NK-92 treated with Interleukin-12 subunit alpha and Interleukin-12 subunit beta, amount 100 ng/mL, for 24 hours (cell line): ENCODE data around the gene RAB3GAP1.
"Not testable (repeated sequence)": the region's sequence is repeated elsewhere in the genome, so short reads cannot be mapped to it uniquely, and the experiment has no call there.

Experiments used
- DNase-seq: peaks from one replicate; lab custom pipeline; 2025; lab: John Stamatoyannopoulos, UW

Gene RAB3GAP1

DNA sequence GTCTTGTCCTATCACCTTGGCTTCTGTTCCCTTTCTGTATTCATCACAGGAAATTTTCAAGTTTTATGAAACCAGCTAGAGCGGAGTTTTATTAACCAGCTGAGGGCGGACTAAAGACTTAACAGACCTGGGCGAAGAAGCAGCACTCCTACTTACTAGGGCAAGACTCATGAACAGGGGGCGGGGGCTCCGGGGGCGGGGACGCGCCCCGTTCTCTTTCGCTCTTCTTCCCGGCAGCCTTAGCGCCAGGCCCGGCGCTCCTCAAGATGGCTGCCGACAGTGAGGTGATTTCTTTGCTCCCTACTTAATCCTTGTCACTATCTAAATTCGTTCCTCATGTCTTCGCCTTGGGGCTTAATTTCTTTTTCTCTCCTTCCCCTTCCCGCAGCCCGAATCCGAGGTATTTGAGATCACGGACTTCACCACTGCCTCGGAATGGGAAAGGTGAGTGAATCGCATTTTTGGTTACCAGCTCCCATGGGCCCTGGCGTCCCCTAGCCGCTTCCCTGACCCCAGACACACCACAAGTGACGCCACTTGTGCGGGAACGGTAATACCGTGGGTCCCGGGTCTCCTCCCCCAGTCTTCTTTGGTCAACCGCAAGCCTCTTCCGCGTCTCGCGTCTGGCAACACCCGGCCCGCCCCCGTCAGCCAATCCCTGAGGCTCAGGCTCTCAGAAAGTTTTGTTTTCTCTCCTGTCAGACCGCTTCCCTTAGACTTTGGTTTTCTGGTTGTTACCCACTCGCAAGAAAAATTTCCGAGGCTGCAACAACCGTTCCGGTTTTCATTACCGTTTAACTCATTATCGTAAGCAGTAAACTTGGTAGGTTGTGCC is at the start of gene RAB3GAP1:
RAB3GAP1 (plus strand) TSS at position 251 of the 835 bp plus-strand sequence; CDS start at position 267, 16 bp downstream.
- peak; percentile 86 for DNase-seq

- DNase-seq, result no peak
Measured at GRCh38 chr2:135002836-135003235, 49.3 kb upstream of the RAB3GAP1 start.

- peak; percentile 34 for DNase-seq
Measured at GRCh38 chr2:135004005-135004746, 47.9 kb upstream of the RAB3GAP1 start.

DNA sequence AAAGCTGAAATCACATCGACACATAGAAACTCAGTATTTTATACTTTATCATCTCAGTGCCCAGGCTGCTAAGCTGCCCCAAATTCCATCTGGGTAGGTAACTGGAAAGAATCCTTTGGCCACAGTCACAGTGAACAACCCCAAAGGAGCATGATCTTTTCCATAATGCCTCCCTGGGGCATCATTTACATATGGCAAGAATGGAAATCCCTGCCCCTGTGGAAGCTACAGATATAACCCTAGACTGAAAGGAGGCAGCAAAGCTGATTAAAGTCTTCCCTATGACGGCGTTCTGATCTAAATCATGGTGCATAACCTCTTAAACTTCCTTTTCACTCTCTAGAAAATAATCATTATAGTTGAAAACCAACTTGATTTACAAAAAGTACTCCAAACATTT is 46.3 kb upstream of the RAB3GAP1 start:
- DNase-seq, result no peak

GRCh38 chr2:135009339-135009738 is 42.8 kb upstream of the RAB3GAP1 start:
- DNase-seq, result no peak

GRCh38 chr2:135010200-135010942 is 41.7 kb upstream of the RAB3GAP1 start:
- DNase-seq, result no peak

DNA sequence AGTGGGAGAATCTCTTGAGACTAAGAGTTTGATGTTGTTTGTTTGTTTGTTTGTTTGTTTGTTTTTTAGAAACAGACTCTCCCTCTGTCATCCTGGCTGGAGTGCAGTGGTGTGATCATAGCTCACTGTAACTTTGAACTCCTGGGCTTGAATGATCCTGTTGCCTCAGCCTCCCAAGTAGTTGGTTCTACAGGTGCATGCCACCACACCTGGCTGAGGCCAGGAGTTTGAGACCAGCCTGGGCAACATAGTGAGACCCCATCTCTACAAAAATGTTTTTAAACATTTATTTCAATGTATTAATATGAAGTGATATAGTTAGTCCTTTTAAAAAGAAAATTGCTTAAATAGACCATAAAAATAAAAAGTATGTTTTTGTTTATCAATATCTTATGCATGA is 40.5 kb upstream of the RAB3GAP1 start:
- no peak for DNase-seq

GRCh38 chr2:135021618-135022017 is 30.5 kb upstream of the RAB3GAP1 start:
- no peak for DNase-seq

GRCh38 chr2:135022952-135023880 is 28.9 kb upstream of the RAB3GAP1 start:
- no peak for DNase-seq

DNA sequence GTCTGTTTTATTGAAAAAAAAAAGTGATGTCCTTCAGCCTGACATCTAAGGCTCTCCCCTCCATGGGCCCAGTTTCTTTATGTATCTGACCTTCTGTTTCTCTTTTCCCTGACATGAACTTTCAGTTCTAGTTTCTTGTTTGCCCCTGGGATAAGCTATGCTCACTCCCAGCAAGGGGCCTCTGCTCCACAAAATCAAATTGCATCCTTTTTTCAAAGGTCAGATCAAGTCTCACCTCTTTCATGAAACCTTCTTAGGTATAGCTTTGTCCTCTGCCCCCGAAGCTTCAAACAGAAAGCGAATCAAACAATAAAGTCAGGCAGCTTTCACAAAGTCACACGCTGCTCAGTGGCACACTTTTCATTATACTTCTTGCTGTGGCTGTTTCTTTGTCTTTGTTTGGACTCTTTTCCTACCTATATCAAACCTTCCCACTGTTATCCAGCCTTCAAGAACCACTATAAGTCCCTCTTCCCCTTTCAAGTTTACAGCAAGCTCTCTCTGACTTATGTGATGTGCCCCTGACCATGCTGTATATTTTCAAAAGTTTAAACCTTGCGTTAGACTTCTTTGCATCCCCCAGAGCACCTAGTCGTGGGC is 28.1 kb upstream of the RAB3GAP1 start:
- no peak for DNase-seq

- DNase-seq, result no peak
Measured at GRCh38 chr2:135029481-135030134, 22.5 kb upstream of the RAB3GAP1 start.

DNA sequence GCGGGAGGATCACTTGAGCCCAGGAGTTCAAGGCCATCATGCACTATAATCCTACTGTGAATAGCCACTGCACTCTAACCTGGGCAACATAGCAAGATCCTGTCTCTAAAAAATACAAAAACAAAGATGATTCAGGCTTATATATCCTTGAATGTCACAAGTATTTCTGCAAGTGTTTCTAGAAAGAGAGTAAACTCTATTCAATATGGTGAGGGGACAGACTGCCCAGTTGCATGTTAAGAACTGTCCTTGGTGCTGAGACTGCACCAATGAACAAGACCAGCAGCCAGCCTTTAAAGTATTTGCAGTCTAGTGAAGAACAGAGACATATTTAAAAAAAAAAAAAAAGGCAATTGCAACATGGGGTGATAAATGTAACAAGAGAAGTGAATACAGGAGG is 21.3 kb upstream of the RAB3GAP1 start:
- DNase-seq, result no peak

GRCh38 chr2:135033216-135033615 is 18.9 kb upstream of the RAB3GAP1 start:
- not testable (repeated sequence) for DNase-seq

GRCh38 chr2:135037831-135038230 is 14.3 kb upstream of the RAB3GAP1 start:
- DNase-seq, result no peak

DNA sequence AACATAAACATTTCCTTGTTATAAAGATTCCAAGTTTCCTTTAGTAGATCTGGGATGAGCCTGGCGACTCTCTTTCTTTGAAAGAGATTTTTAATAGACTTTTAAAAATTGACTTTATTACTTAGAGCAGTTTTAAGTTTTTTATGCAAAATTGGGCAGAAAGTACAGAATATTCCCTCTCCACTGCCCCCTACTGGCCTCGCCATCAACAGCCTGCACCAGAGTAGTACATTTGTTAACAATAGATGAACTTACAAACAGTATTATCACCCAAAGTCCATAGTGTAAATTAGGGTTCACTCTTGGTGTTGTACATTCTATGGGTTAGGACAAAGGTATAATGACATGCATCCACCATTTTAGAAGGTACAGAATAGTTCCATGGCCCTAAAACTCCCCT is 8.7 kb upstream of the RAB3GAP1 start:
- DNase-seq, result no peak

GRCh38 chr2:135047300-135047699 is 4.8 kb upstream of the RAB3GAP1 start, which contains the start of gene MAP3K19:
TSS of gene MAP3K19 (minus strand) at chr2:135047447. CDS start at chr2:135024647, 22,800 bp downstream.
- no peak for DNase-seq

GRCh38 chr2:135048122-135048521 is 4.0 kb upstream of the RAB3GAP1 start:
- DNase-seq, result no peak

- no peak for DNase-seq
Measured at GRCh38 chr2:135050132-135050531, 2.0 kb upstream of the RAB3GAP1 start.

DNA sequence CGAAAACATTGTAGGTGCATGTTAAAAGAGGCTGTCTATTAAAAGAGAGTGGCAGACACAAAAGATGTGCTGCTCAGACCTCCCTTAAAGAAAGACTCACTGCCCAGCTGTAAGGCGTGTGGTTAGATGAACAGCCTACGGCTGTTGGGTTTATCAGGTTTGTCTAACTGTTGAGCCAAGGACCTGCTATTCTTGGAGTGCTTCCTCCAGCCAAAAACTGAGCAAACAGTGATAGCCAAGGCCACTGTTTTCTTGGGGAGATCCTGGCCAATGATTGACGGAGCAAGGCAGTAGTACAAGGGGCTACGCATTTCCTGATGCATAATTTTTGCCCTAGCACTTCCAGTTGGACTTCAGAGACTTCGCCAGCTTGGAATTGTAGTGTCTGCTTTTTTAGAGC is 1.4 kb upstream of the RAB3GAP1 start:
- no peak for DNase-seq

DNA sequence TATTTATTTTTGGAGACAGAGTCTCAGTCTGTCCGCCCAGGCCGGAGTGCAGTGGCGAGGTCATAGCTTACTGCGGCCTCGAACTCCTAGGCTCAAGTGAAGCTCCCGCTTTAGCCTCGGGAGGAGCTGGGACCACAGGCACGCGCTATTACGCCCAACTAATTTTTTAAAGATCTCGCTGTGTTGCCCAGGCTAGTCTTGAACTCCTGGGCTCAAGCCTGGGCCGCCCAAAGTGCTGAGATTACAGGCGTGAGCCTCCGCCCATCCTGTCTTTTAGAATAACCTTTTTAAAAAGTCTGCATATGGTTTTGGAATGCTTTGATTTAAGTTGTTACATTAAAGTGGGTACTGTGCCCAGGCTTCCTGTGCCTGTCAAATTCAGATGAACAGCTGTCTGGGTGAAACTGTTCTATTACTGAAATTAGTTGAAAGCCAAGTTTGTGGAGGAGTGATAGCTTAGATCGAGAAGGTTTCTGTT is 944 bp downstream of the RAB3GAP1 start:
- DNase-seq, result no peak
